Keratinocyte (primary cell): ENCODE results near the gene MAD1L1. TPM values are rescaled to one million over a fixed set of nuclear protein-coding genes. Genes with fewer than 3 reads are reported as not detected.

Experiments
- DNase-seq: peaks from one replicate; pipeline ENCODE4 v3.0.0-alpha.2; 2011; ENCODE audit warnings: low read depth, missing footprints, low spot score
- FAIRE-seq: peaks from 2 replicates; lab custom pipeline; 2011; peaks lifted over from hg19 to GRCh38; lab: Jason Lieb, UNC
- H2AFZ ChIP-seq: 2 replicates; pipeline ENCODE4 v1.6.0; 2012; ENCODE audit warnings: low read length, control low read depth, inconsistent platforms; ENCODE audit not compliant: control insufficient read depth
- H3K27ac ChIP-seq: 2 replicates; pipeline ENCODE4 v1.5.1; 2011; ENCODE audit warnings: low read length; ENCODE audit not compliant: control insufficient read depth, insufficient read depth
- H3K27me3 ChIP-seq: 3 replicates; pipeline ENCODE4 v1.6.0; 2011; ENCODE audit warnings: low read length; ENCODE audit not compliant: control insufficient read depth, insufficient read depth; ENCODE audit errors: extremely low read depth
- H3K36me3 ChIP-seq, 2 experiments: 2 replicates in 1 of 2; 3 replicates in 1 of 2; pipeline ENCODE4 v1.5.1; 2011; ENCODE audit warnings: low read length in 2 of 2, mild to moderate bottlenecking in 1 of 2; ENCODE audit not compliant: control insufficient read depth in 2 of 2, insufficient read depth in 2 of 2; ENCODE audit errors: extremely low read depth in 1 of 2
- H3K4me1 ChIP-seq: 3 replicates; pipeline ENCODE4 v1.5.1; 2011; ENCODE audit warnings: low read length; ENCODE audit not compliant: control insufficient read depth, insufficient read depth; ENCODE audit errors: extremely low read depth
- H3K4me2 ChIP-seq: 3 replicates; pipeline ENCODE4 v1.6.0; 2011; ENCODE audit warnings: low read depth, low read length; ENCODE audit not compliant: control insufficient read depth, insufficient read depth; ENCODE audit errors: extremely low read depth
- H3K4me3 ChIP-seq, 3 experiments: fragments of 200-600 bp in 1 of 3; sonication (generic) in 1 of 3; 2 replicates in 2 of 3; 3 replicates in 1 of 3; pipeline ENCODE4 v1.5.1; 2011 to 2016; ENCODE audit warnings: low read length in 3 of 3, mild to moderate bottlenecking in 3 of 3, control low read depth in 2 of 3, inconsistent platforms in 1 of 3, low read depth in 1 of 3, mixed read lengths in 1 of 3, mixed run types in 1 of 3, moderate library complexity in 1 of 3; ENCODE audit not compliant: control insufficient read depth in 2 of 3, insufficient read depth in 2 of 3; ENCODE audit errors: extremely low read depth in 1 of 3
- H3K79me2 ChIP-seq: 2 replicates; pipeline ENCODE4 v1.6.0; 2012; ENCODE audit warnings: low read length; ENCODE audit not compliant: control insufficient read depth, insufficient read depth
- H3K9ac ChIP-seq: 3 replicates; pipeline ENCODE4 v1.6.0; 2011; ENCODE audit warnings: low read length; ENCODE audit not compliant: control insufficient read depth, insufficient read depth; ENCODE audit errors: extremely low read depth
- H3K9me1 ChIP-seq: 3 replicates; pipeline ENCODE4 v1.6.0; 2011; ENCODE audit warnings: low read length; ENCODE audit not compliant: control insufficient read depth, insufficient read depth; ENCODE audit errors: extremely low read depth
- H3K9me3 ChIP-seq: 2 replicates; pipeline ENCODE4 v1.5.1; 2012; ENCODE audit warnings: low read depth, low read length; ENCODE audit not compliant: control insufficient read depth
- H4K20me1 ChIP-seq: 3 replicates; pipeline ENCODE4 v1.6.0; 2011; ENCODE audit warnings: low read length; ENCODE audit not compliant: control insufficient read depth, insufficient read depth; ENCODE audit errors: extremely low read depth
- EZH2 ChIP-seq: IDR thresholded peaks from one replicate; pipeline ENCODE4 v1.6.1; 2012; ENCODE audit warnings: inconsistent platforms, mild to moderate bottlenecking, low read length, moderate library complexity
- dilution Hi-C: fragments of 300-500 bp; cut with MboI; formaldehyde crosslinking; loops from one replicate; pipeline ENCODE4 v1.7.0; 2020; ENCODE audit warnings: low sequenced_read_pairs; ENCODE audit not compliant: extremely low pct_ligation_motif_present
- polyA plus RNA-seq, 5 experiments: library from polyadenylated mRNA; depleted of rRNA in 3 of 5; stranded (reverse) in 3 of 5; stranded (forward) in 1 of 5; unstranded in 1 of 5; fragments of >200 nt; gene quantifications; 1 replicate in 1 of 5; 2 replicates in 3 of 5; 3 replicates in 1 of 5; pipeline versions ENCODE4 v1.2.1 to v1.2.3, GENCODE V29; 2011 to 2012; ENCODE audit warnings: missing spikeins in 2 of 5, low read depth in 1 of 5, low replicate concordance in 1 of 5
- TF ChIP-seq, protein P1 (sequence below), 3 experiments: IDR thresholded peaks in 1 of 3; conservative IDR thresholded peaks in 1 of 3; optimal IDR thresholded peaks in 1 of 3; 2 replicates in 2 of 3; 3 replicates in 1 of 3; pipeline versions ENCODE3 to v1.5.1; 2011; ENCODE audit warnings: low read length in 3 of 3, mild to moderate bottlenecking in 3 of 3, moderate library complexity in 2 of 3, control low read depth in 1 of 3, inconsistent platforms in 1 of 3; ENCODE audit not compliant: insufficient read depth in 2 of 3; ENCODE audit errors: extremely low read depth in 1 of 3

Gene MAD1L1
- polyA plus RNA-seq, 1 donor (not counting 4 experiments of a cell fraction or from before 2014, with no cell fraction given): 18.0 TPM

DNA sequence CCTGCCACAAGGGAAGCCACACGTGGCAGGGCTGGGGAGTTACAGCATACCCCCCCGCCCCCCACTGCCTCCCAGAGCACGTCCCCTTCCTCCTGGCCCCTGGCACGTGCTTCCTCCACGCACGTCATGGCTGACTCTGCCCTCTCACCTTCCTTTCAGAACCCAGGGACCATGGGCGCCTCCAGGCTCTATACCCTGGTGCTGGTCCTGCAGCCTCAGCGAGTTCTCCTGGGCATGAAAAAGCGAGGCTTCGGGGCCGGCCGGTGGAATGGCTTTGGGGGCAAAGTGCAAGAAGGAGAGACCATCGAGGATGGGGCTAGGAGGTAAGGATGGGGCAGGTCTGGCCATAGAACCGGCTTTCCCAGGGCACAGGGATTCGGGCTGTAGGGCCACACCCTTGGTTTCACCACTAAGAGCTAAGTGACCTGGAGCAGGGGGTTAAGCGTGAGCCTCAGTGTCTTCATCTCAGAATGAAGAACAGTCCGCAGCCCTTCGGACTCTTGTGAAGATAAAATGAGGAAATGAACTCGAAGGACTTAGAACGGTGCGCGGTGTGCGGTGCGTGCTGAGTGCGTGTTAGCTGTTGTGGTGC is 11.8 kb upstream of the MAD1L1 start:
- Histone ChIP-seq H3K9ac (no peak overlapping the region), H2AFZ (no peak overlapping the region), H3K27me3 (no peaks in the 10 kb centered on the region), H3K9me1 (peaks cover 2% of the 10 kb centered on the region), H3K4me1 (peaks cover 22% of the 10 kb centered on the region), H3K4me3 (no peak overlapping the region), H3K27ac (no peak overlapping the region), H3K4me2 (no peak overlapping the region), H4K20me1 (no peaks in the 10 kb centered on the region), H3K36me3 (peaks cover 3 to 12% of the 10 kb centered on the region in 2 experiments), H3K9me3 (no peaks in the 10 kb centered on the region), H3K79me2 (peaks cover 30% of the 10 kb centered on the region)
- FAIRE-seq (no peak), DNase-seq (no peak)
- TF ChIP-seq EZH2: no peak
- TF ChIP-seq, protein P1, sequence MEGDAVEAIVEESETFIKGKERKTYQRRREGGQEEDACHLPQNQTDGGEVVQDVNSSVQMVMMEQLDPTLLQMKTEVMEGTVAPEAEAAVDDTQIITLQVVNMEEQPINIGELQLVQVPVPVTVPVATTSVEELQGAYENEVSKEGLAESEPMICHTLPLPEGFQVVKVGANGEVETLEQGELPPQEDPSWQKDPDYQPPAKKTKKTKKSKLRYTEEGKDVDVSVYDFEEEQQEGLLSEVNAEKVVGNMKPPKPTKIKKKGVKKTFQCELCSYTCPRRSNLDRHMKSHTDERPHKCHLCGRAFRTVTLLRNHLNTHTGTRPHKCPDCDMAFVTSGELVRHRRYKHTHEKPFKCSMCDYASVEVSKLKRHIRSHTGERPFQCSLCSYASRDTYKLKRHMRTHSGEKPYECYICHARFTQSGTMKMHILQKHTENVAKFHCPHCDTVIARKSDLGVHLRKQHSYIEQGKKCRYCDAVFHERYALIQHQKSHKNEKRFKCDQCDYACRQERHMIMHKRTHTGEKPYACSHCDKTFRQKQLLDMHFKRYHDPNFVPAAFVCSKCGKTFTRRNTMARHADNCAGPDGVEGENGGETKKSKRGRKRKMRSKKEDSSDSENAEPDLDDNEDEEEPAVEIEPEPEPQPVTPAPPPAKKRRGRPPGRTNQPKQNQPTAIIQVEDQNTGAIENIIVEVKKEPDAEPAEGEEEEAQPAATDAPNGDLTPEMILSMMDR (optimal IDR thresholded peaks at IDR 0.05 in 1 of 3, IDR thresholded peaks at IDR 0.05 in 1 of 3, conservative IDR thresholded peaks at IDR 0.05 in 1 of 3; ENCODE audit: extremely low read depth in 1 of 3, insufficient read depth in 2 of 3, low read length in 3 of 3): no peak
- dilution Hi-C loops: no loop called here

DNA sequence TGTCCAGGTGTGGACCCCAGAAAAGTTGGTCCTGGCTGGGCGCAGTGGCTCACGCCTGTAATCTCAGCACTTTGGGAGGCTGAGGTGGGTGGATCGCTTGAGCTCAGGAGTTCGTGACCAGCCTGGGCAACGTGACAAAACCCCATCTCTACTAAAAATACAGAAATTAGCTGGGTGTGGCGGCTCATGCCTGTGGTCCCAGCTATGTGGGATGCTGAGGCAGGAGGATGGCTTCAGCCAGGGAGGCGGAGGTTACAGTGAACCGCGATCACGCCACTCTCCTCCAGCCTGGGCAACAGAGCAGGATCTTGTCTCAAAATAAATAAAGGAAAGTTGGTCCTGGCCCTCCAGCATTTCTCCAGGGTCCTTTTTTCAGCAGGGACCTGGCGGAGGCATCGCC is 10.7 kb upstream of the MAD1L1 start:
- DNase-seq (no peak), FAIRE-seq (no peak)
- no peak overlapping the region for H2AFZ ChIP-seq
- H3K9ac ChIP-seq: no peak overlapping the region
- TF ChIP-seq, protein P1 (optimal IDR thresholded peaks at IDR 0.05 in 1 of 3, IDR thresholded peaks at IDR 0.05 in 1 of 3, conservative IDR thresholded peaks at IDR 0.05 in 1 of 3; ENCODE audit: extremely low read depth in 1 of 3, insufficient read depth in 2 of 3, low read length in 3 of 3): no peak
- no peak for TF ChIP-seq EZH2
- dilution Hi-C loops: no loop called here
- no peaks in the 10 kb centered on the region for H3K27me3 ChIP-seq
- H3K9me1 ChIP-seq: peaks cover 2% of the 10 kb centered on the region
- H3K36me3 ChIP-seq: peaks cover 7 to 17% of the 10 kb centered on the region in 2 experiments
- H3K27ac ChIP-seq: no peak overlapping the region
- no peaks in the 10 kb centered on the region for H3K9me3 ChIP-seq
- peaks cover 34% of the 10 kb centered on the region for H3K79me2 ChIP-seq
- H3K4me3 ChIP-seq: no peak overlapping the region
- H3K4me1 ChIP-seq: peaks cover 12% of the 10 kb centered on the region
- H3K4me2 ChIP-seq: no peak overlapping the region
- no peaks in the 10 kb centered on the region for H4K20me1 ChIP-seq
